HUES64 (cell line): ENCODE data around the gene BLOC1S6.

ENCODE experiments used
- H3K27ac ChIP-seq: 2 replicates; pipeline ENCODE4 v1.7.0; 2013; ENCODE audit warnings: low read depth, low read length, inconsistent platforms
- H3K27me3 ChIP-seq: 2 replicates; pipeline ENCODE4 v1.6.1; 2013; ENCODE audit warnings: mild to moderate bottlenecking, low read length; ENCODE audit not compliant: insufficient read depth
- H3K36me3 ChIP-seq: 2 replicates; pipeline ENCODE4 v1.6.1; 2013; ENCODE audit warnings: mild to moderate bottlenecking, low read length; ENCODE audit not compliant: insufficient read depth
- H3K4me1 ChIP-seq: 2 replicates; pipeline ENCODE4 v1.6.1; 2013; ENCODE audit warnings: mild to moderate bottlenecking, low read length, moderate library complexity; ENCODE audit not compliant: insufficient read depth
- H3K4me3 ChIP-seq: 2 replicates; pipeline ENCODE4 v1.5.1; 2013; ENCODE audit warnings: mild to moderate bottlenecking, low read length, moderate library complexity
- H3K9ac ChIP-seq: 2 replicates; pipeline ENCODE4 v1.6.1; 2013; ENCODE audit warnings: mild to moderate bottlenecking, low read depth, low read length
- H3K9me3 ChIP-seq: 2 replicates; pipeline ENCODE4 v1.6.1; 2013; ENCODE audit warnings: low read depth, low read length; ENCODE audit not compliant: insufficient read depth
- WGBS: fragments of 150-250, 120-280 bp; methylation state at CpG from one replicate; pipeline ENCODE4 v1.1.7; 2013; ENCODE audit warnings: missing lambda C conversion rate; 5-methylcytosine and 5-hydroxymethylcytosine counted together

The BLOC1S6 gene

DNA sequence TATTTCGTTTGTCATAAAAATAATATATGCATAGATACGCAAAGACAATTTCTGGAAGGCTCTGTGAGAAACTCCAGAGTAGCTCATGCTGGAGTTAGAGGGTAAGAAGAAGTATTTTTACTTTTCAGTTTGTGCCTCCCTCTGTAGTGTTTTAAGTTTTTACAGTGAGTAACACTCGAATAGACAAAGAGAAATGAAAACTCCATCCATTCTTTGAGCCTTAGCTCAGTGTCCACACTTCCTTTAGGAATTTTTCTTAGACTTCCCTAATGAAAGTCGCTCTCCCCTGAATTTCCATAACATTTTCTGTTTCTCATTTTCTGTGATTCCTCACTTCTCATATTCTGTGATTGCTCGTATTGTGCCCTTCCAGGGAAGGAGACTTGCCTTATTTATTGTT is 2.1 kb downstream of the BLOC1S6 start:
- Histone ChIP-seq H3K27ac (no peak overlapping the region), H3K4me1 (peaks cover 13% of the 10 kb centered on the region), H3K27me3 (no peaks in the 10 kb centered on the region), H3K4me3 (no peak overlapping the region), H3K9me3 (no peaks in the 10 kb centered on the region), H3K9ac (no peak overlapping the region), H3K36me3 (peaks cover 20% of the 10 kb centered on the region; the same call in 1 of the 2 replicates)
- WGBS, result 91% methylated on average over 5 of the region's 5 CpGs

DNA sequence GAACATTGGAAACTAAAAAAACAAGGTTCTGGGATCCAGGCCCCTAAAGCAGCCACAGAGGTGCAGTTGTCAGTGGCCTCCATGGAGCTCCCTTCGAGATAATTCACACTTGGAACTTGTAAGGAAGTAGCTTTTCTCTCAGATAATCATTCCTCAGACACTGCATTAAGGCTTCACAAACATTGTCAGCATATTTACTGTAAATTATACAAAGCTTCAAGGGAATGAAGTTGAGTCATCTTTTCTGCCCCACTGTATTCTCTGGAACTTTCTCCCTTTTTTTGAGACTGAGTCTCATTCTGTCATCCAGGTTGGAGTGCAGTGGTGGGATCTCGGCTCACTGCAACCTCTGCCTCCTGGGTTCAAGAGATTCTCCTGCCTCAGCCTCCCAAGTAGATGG is 7.1 kb downstream of the BLOC1S6 start:
- 93% methylated on average over 2 of the region's 2 CpGs for WGBS
- H3K27me3 ChIP-seq, result no peaks in the 10 kb centered on the region
- peaks cover 38% of the 10 kb centered on the region for H3K36me3 ChIP-seq
- no peaks in the 10 kb centered on the region for H3K4me1 ChIP-seq
- H3K27ac ChIP-seq, result no peak overlapping the region
- H3K4me3 ChIP-seq, result no peak overlapping the region
- H3K9me3 ChIP-seq, result no peaks in the 10 kb centered on the region
- no peak overlapping the region for H3K9ac ChIP-seq

DNA sequence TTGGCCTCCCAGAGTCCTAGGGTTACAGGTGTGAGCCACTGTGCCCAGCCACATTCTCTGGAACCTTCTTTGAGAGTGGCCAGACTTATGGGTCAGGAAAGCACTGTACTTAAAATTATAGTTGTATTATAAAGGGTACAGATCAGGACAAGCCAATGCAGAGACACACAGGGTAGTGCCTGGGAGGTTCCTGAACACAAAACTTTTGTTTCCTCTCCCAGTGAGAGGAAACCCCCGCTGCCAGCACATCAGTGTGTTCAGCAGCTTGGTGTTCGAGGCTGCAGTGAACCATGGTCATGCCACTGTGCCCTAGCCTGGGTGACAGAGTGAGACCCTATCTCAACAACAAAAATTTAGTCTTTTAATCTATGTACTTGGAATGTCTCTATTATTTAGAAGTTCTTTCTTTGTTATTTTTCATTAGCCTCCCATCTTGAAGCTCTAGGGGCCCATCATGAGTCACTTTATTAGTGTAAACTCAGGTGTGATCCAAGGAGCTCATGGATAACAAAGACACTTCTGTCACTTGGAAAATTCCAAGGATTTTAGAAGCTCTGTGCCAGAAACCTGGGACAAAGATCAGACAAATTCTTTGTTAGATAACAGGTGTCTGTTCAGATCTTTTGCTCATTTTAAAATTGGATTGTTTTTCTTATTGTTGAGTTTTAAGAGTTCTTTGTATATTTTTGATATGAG is 7.8 kb downstream of the BLOC1S6 start:
- WGBS, result 92% methylated on average over 2 of the region's 2 CpGs
- Histone ChIP-seq H3K9me3 (no peaks in the 10 kb centered on the region), H3K4me1 (no peaks in the 10 kb centered on the region), H3K27ac (no peak overlapping the region), H3K36me3 (peaks cover 38% of the 10 kb centered on the region), H3K27me3 (no peaks in the 10 kb centered on the region), H3K4me3 (no peak overlapping the region), H3K9ac (no peak overlapping the region)

DNA sequence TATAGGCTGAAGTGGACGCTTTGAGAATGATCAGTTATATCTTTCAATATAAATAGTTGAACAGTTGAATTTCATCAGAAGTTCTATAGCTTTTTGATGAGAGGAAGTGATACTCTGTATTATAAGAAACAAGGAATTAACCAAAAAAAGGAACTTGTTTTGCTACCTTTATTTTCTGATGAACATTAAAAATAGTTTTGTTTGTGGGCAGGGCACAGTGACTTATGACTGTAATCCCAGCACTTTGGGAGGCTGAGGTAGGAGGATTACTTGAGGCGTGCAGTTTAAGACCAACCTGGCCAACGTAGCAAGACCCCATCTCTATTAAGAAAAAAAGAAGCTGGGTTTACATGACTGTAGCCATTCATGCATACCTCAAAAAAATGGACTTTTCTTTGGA is 16.7 kb downstream of the BLOC1S6 start:
- no peaks in the 10 kb centered on the region for H3K9me3 ChIP-seq
- no peaks in the 10 kb centered on the region for H3K27me3 ChIP-seq
- no peaks in the 10 kb centered on the region for H3K4me1 ChIP-seq
- WGBS, result 76% methylated on average over 2 of the region's 3 CpGs
- no peak overlapping the region for H3K4me3 ChIP-seq
- no peak overlapping the region for H3K9ac ChIP-seq
- peaks cover 41% of the 10 kb centered on the region for H3K36me3 ChIP-seq
- no peak overlapping the region for H3K27ac ChIP-seq

DNA sequence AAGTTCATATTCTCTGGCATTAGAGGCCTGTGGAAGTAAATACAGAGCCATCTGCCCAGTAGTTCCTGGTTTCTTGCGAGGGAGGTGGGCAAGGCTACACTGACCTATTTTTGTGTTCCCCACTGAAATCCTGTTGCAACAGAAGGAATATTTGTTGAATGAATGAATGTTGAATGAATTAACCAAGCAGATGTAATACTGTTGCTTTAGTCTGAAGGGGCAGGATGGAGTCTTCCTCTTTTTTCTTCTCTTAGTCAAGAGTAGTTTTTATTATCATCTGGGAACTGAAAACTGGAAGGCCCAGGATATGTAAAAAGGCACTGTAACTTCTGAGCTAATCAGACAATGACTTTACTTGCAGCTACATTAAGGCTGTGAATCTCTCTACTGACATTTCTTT is 17.1 kb downstream of the BLOC1S6 start:
- 98% methylated on average over 1 of the region's 1 CpG for WGBS
- Histone ChIP-seq H3K9me3 (no peaks in the 10 kb centered on the region), H3K4me1 (no peaks in the 10 kb centered on the region), H3K4me3 (no peak overlapping the region), H3K9ac (no peak overlapping the region), H3K36me3 (peaks cover 41% of the 10 kb centered on the region), H3K27me3 (no peaks in the 10 kb centered on the region), H3K27ac (no peak overlapping the region)

DNA sequence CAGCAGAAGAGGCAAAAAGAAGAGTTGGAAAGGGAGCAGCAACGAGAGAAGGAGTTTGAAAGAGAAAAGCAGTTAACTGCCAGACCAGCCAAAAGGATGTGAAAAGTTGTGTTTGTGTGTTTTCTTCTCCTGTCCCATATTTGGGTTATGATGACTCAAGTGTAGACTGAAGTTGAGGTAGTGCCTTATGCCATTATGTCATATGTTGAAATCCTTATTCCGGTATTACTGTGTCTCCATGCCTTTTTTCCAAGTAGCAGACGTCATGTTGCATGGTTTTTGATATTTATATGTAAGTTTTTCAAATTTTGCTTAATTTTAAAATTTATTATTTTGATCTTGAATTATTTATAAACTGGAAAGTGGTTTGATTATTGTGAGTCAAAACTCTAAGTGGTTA is 19.2 kb downstream of the BLOC1S6 start:
- no peaks in the 10 kb centered on the region for H3K27me3 ChIP-seq
- no peaks in the 10 kb centered on the region for H3K9me3 ChIP-seq
- no peak overlapping the region for H3K9ac ChIP-seq
- H3K4me3 ChIP-seq, result no peak overlapping the region
- no peaks in the 10 kb centered on the region for H3K4me1 ChIP-seq
- peaks cover 41% of the 10 kb centered on the region for H3K36me3 ChIP-seq
- 90% methylated on average over 3 of the region's 3 CpGs for WGBS
- no peak overlapping the region for H3K27ac ChIP-seq

DNA sequence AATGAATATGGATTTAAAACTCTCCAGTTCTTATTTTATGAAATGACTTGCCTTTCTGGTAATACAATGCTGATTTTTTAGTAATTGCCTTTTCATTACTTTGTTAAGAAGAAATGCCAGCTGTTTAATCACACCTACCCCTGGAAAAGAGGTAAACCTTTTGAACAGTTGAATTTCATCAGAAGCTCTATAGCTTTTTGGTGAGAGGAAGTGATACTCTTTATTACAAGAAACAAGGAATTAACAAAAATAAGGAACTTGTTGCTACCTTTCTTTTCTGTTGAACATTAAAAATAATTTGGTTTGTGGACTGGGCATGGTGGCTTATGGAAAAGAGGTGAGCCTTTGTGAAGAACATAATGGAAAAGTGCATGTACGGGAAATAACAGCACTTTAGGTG is 19.7 kb downstream of the BLOC1S6 start:
- Histone ChIP-seq H3K27ac (no peak overlapping the region), H3K27me3 (no peaks in the 10 kb centered on the region), H3K4me1 (no peaks in the 10 kb centered on the region), H3K36me3 (peaks cover 41% of the 10 kb centered on the region), H3K4me3 (no peak overlapping the region), H3K9ac (no peak overlapping the region), H3K9me3 (no peaks in the 10 kb centered on the region)
- WGBS, result 90% methylated on average over 1 of the region's 1 CpG

DNA sequence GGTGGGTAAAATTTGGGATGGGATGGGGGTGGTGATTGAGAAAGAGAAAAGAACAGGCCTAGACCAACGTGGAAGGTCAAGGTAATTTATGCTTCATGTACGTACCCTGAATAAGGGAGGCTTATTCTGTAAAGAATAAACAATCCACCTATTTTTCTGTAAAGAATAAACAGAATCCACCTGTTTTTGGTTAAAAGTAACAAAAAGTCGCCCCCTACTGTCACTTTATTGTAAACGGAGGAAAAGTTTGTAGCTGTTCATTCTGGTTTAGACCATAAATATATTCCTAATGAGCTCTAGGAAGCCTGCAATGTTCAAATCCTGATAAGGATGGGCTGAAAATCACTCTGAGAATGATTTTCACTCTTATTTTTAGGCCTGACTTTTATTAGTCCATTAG is 24.1 kb downstream of the BLOC1S6 start:
- Histone ChIP-seq H3K4me1 (no peaks in the 10 kb centered on the region; the same call in 1 of the 2 replicates), H3K9ac (no peak overlapping the region), H3K36me3 (peaks cover 21% of the 10 kb centered on the region), H3K4me3 (no peak overlapping the region), H3K9me3 (no peaks in the 10 kb centered on the region), H3K27ac (no peak overlapping the region), H3K27me3 (no peaks in the 10 kb centered on the region)
- WGBS, result 0% methylated on average over 1 of the region's 4 CpGs

DNA sequence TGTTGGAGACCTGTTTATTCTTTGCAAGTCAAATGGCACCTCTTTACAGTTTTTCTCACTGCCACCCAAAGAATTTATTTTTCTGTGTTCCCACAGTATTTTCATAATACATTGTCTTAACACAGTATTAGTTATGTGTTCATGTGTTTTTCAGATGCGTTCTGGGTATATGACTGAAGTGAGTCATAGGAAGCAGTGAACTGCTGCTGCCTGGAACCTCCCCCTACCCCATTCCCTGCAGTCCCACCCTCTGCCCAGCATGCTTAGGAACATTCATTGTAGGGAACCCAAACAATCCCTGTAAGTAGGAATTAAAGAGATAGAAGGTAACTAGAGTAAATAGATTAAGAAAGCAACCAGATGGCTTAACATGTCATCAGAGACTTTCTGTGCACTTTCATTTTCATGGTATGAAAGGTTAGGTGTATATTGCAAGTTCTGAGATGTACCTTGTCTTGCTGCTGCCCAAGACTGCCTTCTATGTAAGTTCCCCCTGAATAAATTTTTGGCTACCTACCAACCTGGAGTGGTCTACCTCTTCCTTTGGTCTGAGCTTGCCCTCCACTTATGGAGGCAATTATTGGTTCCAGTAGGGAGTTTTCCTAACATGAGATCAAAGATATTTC is 25.7 kb downstream of the BLOC1S6 start:
- H3K27ac ChIP-seq, result no peak overlapping the region

DNA sequence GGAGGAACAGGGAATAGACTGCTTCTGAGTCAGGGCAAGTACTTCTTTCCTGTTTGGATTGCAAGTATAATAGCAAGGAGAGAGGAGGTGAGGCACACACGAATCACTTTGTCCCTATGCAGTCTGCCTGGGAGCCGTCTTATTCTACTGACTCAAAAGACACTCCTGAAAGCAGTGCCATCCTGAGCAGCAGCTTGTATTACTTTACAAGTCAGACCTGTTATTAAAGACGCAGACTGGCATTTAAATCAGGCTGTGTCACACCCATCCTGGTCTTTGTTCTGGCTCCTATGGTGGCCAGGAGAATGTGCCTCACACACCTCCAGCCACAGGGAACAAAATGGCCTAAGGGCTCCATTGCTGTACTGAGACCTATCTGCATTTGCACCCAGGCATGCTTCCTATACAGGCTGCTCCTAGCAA is 29.7 kb downstream of the BLOC1S6 start:
- H3K36me3 ChIP-seq, result no peaks in the 10 kb centered on the region
- no peaks in the 10 kb centered on the region for H3K9me3 ChIP-seq
- H3K9ac ChIP-seq, result no peak overlapping the region
- whole genome bisulfite sequencing, result 61% methylated on average over 3 of the region's 3 CpGs
- H3K27ac ChIP-seq, result no peak overlapping the region
- H3K4me1 ChIP-seq, result peaks cover 8% of the 10 kb centered on the region; the same call in 1 of the 2 replicates
- H3K4me3 ChIP-seq, result no peak overlapping the region
- H3K27me3 ChIP-seq, result no peaks in the 10 kb centered on the region; the same call in 1 of the 2 replicates

More for the DNA sequence above, 25.7 kb downstream of the BLOC1S6 start:
- no peaks in the 10 kb centered on the region for H3K27me3 ChIP-seq
- WGBS, result no CpG with 5 or more reads among the region's 1 CpG
- H3K4me3 ChIP-seq, result no peak overlapping the region
- peaks cover 9% of the 10 kb centered on the region for H3K36me3 ChIP-seq
- no peaks in the 10 kb centered on the region for H3K9me3 ChIP-seq
- H3K4me1 ChIP-seq, result peaks cover 8% of the 10 kb centered on the region; the same call in 1 of the 2 replicates
- H3K9ac ChIP-seq, result no peak overlapping the region

DNA sequence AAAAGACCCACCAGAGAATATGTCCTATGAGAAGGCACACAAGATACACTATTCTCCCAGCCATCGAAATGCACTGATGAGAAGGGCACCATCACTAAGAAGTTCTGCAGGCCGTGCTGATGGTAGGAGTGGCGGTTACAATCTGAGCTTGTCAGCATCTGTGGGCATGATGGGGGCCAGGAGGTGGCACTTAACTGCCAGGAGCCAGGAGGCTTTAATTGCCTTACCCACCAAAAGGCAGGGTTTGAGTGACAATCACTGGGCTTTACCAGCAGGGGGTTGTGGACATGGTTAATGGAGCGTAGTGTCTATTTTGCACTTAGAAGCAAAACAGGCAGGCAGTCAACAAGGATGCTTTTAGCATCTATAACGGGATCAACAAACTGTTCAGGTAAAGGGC is 31.6 kb downstream of the BLOC1S6 start:
- no peak overlapping the region for H3K27ac ChIP-seq
- H3K4me1 ChIP-seq, result peaks cover 8% of the 10 kb centered on the region; the same call in 1 of the 2 replicates
- no peaks in the 10 kb centered on the region for H3K36me3 ChIP-seq
- H3K4me3 ChIP-seq, result no peak overlapping the region
- H3K27me3 ChIP-seq, result no peaks in the 10 kb centered on the region; the same call in 1 of the 2 replicates
- H3K9me3 ChIP-seq, result no peaks in the 10 kb centered on the region
- no peak overlapping the region for H3K9ac ChIP-seq
- 95% methylated on average over 5 of the region's 5 CpGs for WGBS
